K562 (cell line): ENCODE results near the gene FAM114A2. TPM values are rescaled to one million over a fixed set of nuclear protein-coding genes. Genes with fewer than 3 reads are reported as not detected.
A peak's percentile ranks its signal among the peaks of the same experiment; 100 is the strongest.

ENCODE experiments used
- ATF6 ChIP-seq: sonication (generic); formaldehyde crosslinking; IDR thresholded peaks from 2 replicates; pipeline ENCODE4 v1.4.0; 2020; ENCODE audit warnings: mild to moderate bottlenecking, missing genetic modification reagents
- ETS1 ChIP-seq: conservative IDR thresholded peaks from 2 replicates; pipeline ENCODE4 v1.6.1; 2011; ENCODE audit warnings: low read depth, mild to moderate bottlenecking, low read length; ENCODE audit not compliant: control insufficient read depth
- ETV5 ChIP-seq: sonication (generic); formaldehyde crosslinking; IDR thresholded peaks from 2 replicates; pipeline ENCODE4 v1.4.0; 2020; ENCODE audit warnings: low read depth, mild to moderate bottlenecking, missing genetic modification reagents
- KDM5B ChIP-seq: fragments of 200-600 bp; sonication (generic); IDR thresholded peaks from 2 replicates; pipeline ENCODE4 v1.6.1; 2012; ENCODE audit warnings: low read depth, mild to moderate bottlenecking, moderate library complexity, low read length, control low read depth, inconsistent platforms; ENCODE audit not compliant: insufficient replicate concordance
- MITF ChIP-seq: IDR thresholded peaks from 2 replicates; pipeline ENCODE4 v1.6.1; 2014; ENCODE audit warnings: antibody characterized with exemption
- MXD1 ChIP-seq: fragments of 250-450 bp; sonication (Bioruptor Pico); IDR thresholded peaks from 2 replicates; pipeline ENCODE4 v1.8.0; 2021; ENCODE audit warnings: borderline replicate concordance, mild to moderate bottlenecking, moderate library complexity; ENCODE audit not compliant: poor library complexity, severe bottlenecking
- PREB ChIP-seq: sonication (generic); formaldehyde crosslinking; IDR thresholded peaks from 2 replicates; pipeline ENCODE4 v1.8.1; 2023; ENCODE audit warnings: mild to moderate bottlenecking, missing genetic modification reagents
- SLC30A9 ChIP-seq: fragments of 250-450 bp; sonication (Bioruptor Pico); IDR thresholded peaks from 2 replicates; pipeline ENCODE4 v1.8.0; 2022; ENCODE audit warnings: mild to moderate bottlenecking, moderate library complexity
- SMC3 ChIP-seq: conservative IDR thresholded peaks from 2 replicates; pipeline ENCODE4 v1.6.1; 2011; ENCODE audit warnings: low read depth, low read length, improper control_type of control experiment; ENCODE audit not compliant: insufficient read depth
- TAF9B ChIP-seq: fragments of 450-650 bp; IDR thresholded peaks from 2 replicates; pipeline ENCODE4 v1.6.1; 2018; ENCODE audit warnings: mild to moderate bottlenecking; ENCODE audit not compliant: partially characterized antibody
- TCF3 ChIP-seq: sonication (generic); formaldehyde crosslinking; IDR thresholded peaks from 2 replicates; pipeline ENCODE4 v1.4.0; 2020; ENCODE audit warnings: mild to moderate bottlenecking, missing genetic modification reagents
- YY1 ChIP-seq, 3 experiments: IDR thresholded peaks; 2 replicates each; pipeline ENCODE4 v1.6.1; 2011; ENCODE audit warnings: low read length in 2 of 3, mild to moderate bottlenecking in 2 of 3, moderate library complexity in 2 of 3, borderline replicate concordance in 1 of 3, control low read depth in 1 of 3, low read depth in 1 of 3; ENCODE audit not compliant: insufficient read depth in 3 of 3, insufficient replicate concordance in 2 of 3, control insufficient read depth in 1 of 3, insufficient read length in 1 of 3; ENCODE audit errors: extremely low read depth in 1 of 3
- ZNF134 ChIP-seq: fragments of 250-450 bp; sonication (Bioruptor Pico); conservative IDR thresholded peaks from 2 replicates; pipeline ENCODE4 v1.4.0; 2020
- ZNF146 ChIP-seq: IDR thresholded peaks from one replicate; pipeline ENCODE4 v1.6.1; 2018; ENCODE audit warnings: missing compliant biosample characterization; ENCODE audit not compliant: unreplicated experiment
- ZNF274 ChIP-seq: IDR thresholded peaks from 2 replicates; pipeline ENCODE4 v1.6.1; 2011; ENCODE audit warnings: low read depth, mild to moderate bottlenecking, low read length, moderate library complexity, borderline replicate concordance
- ZNF316 ChIP-seq: fragments of 450-650 bp; IDR thresholded peaks from 2 replicates; pipeline ENCODE4 v1.6.1; 2016
- ZNF699 ChIP-seq: fragments of 250-450 bp; sonication (Bioruptor Pico); IDR thresholded peaks from 2 replicates; pipeline ENCODE4 v1.8.0; 2021; ENCODE audit warnings: mild to moderate bottlenecking, moderate library complexity; ENCODE audit not compliant: insufficient replicate concordance
- ZNF778 ChIP-seq: fragments of 450-650 bp; formaldehyde crosslinking; IDR thresholded peaks from 2 replicates; pipeline ENCODE4 v1.4.0; 2020; ENCODE audit warnings: mild to moderate bottlenecking, moderate library complexity
- polyA plus RNA-seq, 8 experiments: library from polyadenylated mRNA; depleted of rRNA in 4 of 8; stranded (reverse) in 5 of 8; unstranded in 3 of 8; fragments of >200 nt; fragmentation: Nextera tagmentation in 2 of 8; fragmentation: Illumina TruSeq in 1 of 8; extraction: Ambion mirVana in 2 of 8; extraction: Trizol in 1 of 8; gene quantifications; 2 replicates each; pipeline versions ENCODE4 v1.2.1 to v1.2.3, GENCODE V29; 2011 to 2014; ENCODE audit warnings: inconsistent platforms in 1 of 8, missing spikeins in 1 of 8
- total RNA-seq, 7 experiments: library from RNA; depleted of rRNA in 6 of 7; stranded (reverse); fragments of >200 nt in 6 of 7; fragmentation: Illumina TruSeq in 2 of 7; extraction: Trizol in 2 of 7; gene quantifications; 2 replicates each; pipeline versions ENCODE4 v1.2.1 to v1.2.3, GENCODE V29; 2011 to 2021; ENCODE audit warnings: low replicate concordance in 1 of 7

FAM114A2 gene
- total and polyA plus RNA-seq, 9 of the 15 experiments (the other 6 are each of a cell fraction or from before 2014, with no cell fraction given) = 14.4 to 28.1 (median 21.2) TPM

GRCh38 chr5:153988510-153988909 lies 50.2 kb downstream of the FAM114A2 start (continued):
- TF ChIP-seq PREB (no peak), ZNF146 (CRISPR knock-in tag) (no peak), MXD1 (no peak), ATF6 (no peak), ZNF316 (no peak), SLC30A9 (no peak), KDM5B (no peak), MITF (no peak), ETV5 (CRISPR knock-in tag) (no peak), ZNF778 (CRISPR knock-in tag) (no peak), SMC3 (no peak), TCF3 (peak; percentile 51), ETS1 (no peak), ZNF699 (no peak), ZNF274 (no peak), TAF9B (no peak), YY1 (IDR thresholded peaks at IDR 0.05; ENCODE audit: borderline replicate concordance in 1 of 3, control insufficient read depth in 1 of 3, extremely low read depth in 1 of 3, insufficient read depth in 3 of 3, insufficient read length in 1 of 3, insufficient replicate concordance in 2 of 3, low read depth in 1 of 3, low read length in 2 of 3) (no peak), ZNF134 (CRISPR knock-in tag) (no peak)
